PFSK-1 (cell line): ENCODE measurements around the gene MPP3.

ENCODE experiments used
- FOXP2 ChIP-seq: optimal IDR thresholded peaks from 2 replicates; pipeline ENCODE3; 2011; ENCODE audit warnings: borderline replicate concordance, control low read depth, inconsistent platforms; ENCODE audit not compliant: insufficient read depth; ENCODE audit errors: extremely low read length, extremely low read depth
- POLR2AphosphoS5 ChIP-seq: IDR thresholded peaks from 2 replicates; pipeline ENCODE4 v1.6.1; 2012; ENCODE audit warnings: low read depth, mild to moderate bottlenecking, control low read depth, low read length, moderate library complexity
- SIN3A ChIP-seq: IDR thresholded peaks from 2 replicates; pipeline ENCODE4 v1.6.1; 2012; ENCODE audit warnings: mild to moderate bottlenecking, low read length, moderate library complexity, borderline replicate concordance; ENCODE audit not compliant: insufficient read depth
- TAF1 ChIP-seq: IDR thresholded peaks from 2 replicates; pipeline ENCODE4 v1.6.1; 2012; ENCODE audit warnings: low read length, control low read depth, borderline replicate concordance; ENCODE audit not compliant: insufficient read depth
- TF ChIP-seq, protein P1 (sequence below), 2 experiments: IDR thresholded peaks; 2 replicates each; pipeline versions ENCODE4 v1.6.1 to v1.8.0; 2011 to 2012; ENCODE audit warnings: low read depth in 2 of 2, low read length in 2 of 2, control low read depth in 1 of 2, inconsistent platforms in 1 of 2, mild to moderate bottlenecking in 1 of 2, moderate library complexity in 1 of 2; ENCODE audit not compliant: insufficient read depth in 1 of 2

The MPP3 gene

DNA sequence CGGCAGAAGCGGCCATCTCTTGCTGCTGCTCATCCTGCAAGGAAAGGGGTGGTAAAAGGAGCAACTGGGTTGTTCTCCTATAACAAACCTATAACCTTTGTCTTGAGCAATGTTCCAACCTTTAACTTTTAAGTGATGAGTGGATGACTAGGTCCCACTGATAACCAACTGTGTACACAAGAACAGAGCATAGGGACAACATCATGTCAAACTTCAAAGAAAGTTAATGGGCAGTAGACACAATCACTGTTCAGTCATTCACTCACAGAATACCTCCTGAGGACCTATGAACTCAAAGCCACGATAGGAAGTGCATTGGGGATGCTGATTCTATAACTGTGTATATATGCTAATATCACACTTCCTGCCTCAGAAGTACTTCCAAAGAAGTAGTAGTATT lies 31.1 kb downstream of the MPP3 start:
- TF ChIP-seq, protein P1, sequence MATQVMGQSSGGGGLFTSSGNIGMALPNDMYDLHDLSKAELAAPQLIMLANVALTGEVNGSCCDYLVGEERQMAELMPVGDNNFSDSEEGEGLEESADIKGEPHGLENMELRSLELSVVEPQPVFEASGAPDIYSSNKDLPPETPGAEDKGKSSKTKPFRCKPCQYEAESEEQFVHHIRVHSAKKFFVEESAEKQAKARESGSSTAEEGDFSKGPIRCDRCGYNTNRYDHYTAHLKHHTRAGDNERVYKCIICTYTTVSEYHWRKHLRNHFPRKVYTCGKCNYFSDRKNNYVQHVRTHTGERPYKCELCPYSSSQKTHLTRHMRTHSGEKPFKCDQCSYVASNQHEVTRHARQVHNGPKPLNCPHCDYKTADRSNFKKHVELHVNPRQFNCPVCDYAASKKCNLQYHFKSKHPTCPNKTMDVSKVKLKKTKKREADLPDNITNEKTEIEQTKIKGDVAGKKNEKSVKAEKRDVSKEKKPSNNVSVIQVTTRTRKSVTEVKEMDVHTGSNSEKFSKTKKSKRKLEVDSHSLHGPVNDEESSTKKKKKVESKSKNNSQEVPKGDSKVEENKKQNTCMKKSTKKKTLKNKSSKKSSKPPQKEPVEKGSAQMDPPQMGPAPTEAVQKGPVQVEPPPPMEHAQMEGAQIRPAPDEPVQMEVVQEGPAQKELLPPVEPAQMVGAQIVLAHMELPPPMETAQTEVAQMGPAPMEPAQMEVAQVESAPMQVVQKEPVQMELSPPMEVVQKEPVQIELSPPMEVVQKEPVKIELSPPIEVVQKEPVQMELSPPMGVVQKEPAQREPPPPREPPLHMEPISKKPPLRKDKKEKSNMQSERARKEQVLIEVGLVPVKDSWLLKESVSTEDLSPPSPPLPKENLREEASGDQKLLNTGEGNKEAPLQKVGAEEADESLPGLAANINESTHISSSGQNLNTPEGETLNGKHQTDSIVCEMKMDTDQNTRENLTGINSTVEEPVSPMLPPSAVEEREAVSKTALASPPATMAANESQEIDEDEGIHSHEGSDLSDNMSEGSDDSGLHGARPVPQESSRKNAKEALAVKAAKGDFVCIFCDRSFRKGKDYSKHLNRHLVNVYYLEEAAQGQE (IDR thresholded peaks at IDR 0.05; ENCODE audit: insufficient read depth in 1 of 2, low read depth in 2 of 2, low read length in 2 of 2): no peak
- TF ChIP-seq SIN3A (no peak), FOXP2 (no peak), TAF1 (no peak), POLR2AphosphoS5 (no peak)

DNA sequence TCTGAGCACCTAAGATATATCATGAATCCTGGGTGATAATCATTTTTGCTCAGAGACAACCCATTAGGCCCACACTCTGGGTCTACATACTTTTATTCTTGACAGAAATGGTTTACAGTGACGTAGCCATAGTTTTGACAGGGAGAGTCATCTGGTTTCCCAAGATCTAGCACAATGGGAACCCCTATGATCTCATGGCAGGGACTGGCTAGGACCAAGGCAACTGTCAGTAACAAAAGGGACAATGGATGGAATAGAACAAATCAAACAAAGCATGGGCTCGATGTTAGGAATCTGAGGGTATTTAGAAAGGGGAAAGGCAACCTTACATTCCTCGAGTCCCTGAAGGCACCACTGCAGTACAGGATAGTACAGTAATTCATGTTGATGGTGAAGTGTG lies 32.2 kb downstream of the MPP3 start:
- TF ChIP-seq, protein P1 (IDR thresholded peaks at IDR 0.05; ENCODE audit: insufficient read depth in 1 of 2, low read depth in 2 of 2, low read length in 2 of 2): no peak
- TF ChIP-seq POLR2AphosphoS5 (no peak), SIN3A (no peak), TAF1 (no peak), FOXP2 (no peak)

DNA sequence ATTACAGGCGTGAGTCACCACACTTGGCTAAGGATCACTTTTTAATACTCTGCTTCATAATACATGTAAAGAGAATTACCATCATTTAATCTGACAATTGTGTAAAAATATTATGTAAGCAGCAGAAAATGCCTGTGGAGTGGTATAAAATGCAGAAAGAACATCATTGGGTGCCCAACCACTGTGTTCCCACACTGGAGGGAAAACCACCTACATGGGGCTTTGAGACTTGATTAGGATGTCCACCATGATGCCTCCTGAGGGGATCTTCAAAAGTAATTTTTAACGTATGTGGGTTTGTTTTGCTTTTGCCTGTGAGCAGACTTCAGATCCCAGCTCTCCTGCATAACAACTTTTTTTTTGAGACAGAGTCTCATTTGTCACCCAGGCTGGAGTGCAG lies 33.9 kb downstream of the MPP3 start:
- TF ChIP-seq POLR2AphosphoS5: no peak
- no peak for TF ChIP-seq SIN3A
- TF ChIP-seq FOXP2: no peak
- TF ChIP-seq TAF1: no peak
- TF ChIP-seq, protein P1 (IDR thresholded peaks at IDR 0.05; ENCODE audit: insufficient read depth in 1 of 2, low read depth in 2 of 2, low read length in 2 of 2): no peak

DNA sequence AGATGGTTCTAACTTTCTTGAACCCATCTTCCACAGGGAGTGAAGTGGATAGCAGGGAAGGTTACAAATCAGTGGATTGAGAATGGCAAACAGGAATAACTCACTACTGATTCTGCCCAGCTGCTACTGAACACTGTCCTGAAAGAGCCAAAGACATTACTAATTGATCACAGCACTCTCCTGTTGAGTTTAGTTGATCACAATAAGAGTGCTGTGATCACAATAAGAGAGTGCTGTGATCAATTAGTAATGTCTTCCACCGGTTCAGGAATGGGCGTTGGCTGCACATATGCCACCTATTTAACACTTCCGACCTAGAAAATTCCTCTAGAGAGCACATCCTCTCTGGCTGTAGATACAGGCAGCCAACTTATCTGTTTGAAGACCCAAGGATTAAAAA lies 41.4 kb downstream of the MPP3 start:
- no peak for TF ChIP-seq FOXP2
- no peak for TF ChIP-seq TAF1
- TF ChIP-seq, protein P1 (IDR thresholded peaks at IDR 0.05; ENCODE audit: insufficient read depth in 1 of 2, low read depth in 2 of 2, low read length in 2 of 2): no peak
- no peak for TF ChIP-seq SIN3A
- TF ChIP-seq POLR2AphosphoS5: no peak
